ENCODE measurements around the gene UNC13C. TPM values are rescaled to one million over a fixed set of nuclear protein-coding genes. Genes with fewer than 3 reads are reported as not detected.
A peak's percentile ranks its signal among the peaks of the same experiment; 100 is the strongest.

Gene UNC13C
- total and polyA plus RNA-seq, 9 donors = 2.0 to 5.7 (median 3.5) TPM

GRCh38 chr15:54322341-54322740 is 344.1 kb downstream of the UNC13C start:
- H3K9me3 ChIP-seq (replicated peaks; ENCODE audit: control insufficient read depth, low read depth, low read length) = no peaks in the 10 kb centered on the region
- H3K4me3 ChIP-seq (ENCODE audit: low read length) = no peak overlapping the region
- no CpG with 5 or more reads among the region's 1 CpG for WGBS (ENCODE audit: insufficient coverage)
- no peaks in the 10 kb centered on the region for H3K27me3 ChIP-seq (ENCODE audit: control insufficient read depth, insufficient read depth, low read length)
- no peaks in the 10 kb centered on the region for H3K4me1 ChIP-seq (ENCODE audit: control insufficient read depth, insufficient read depth, low read length)
- DNase-seq = no peak
- H3K27ac ChIP-seq (ENCODE audit: low read length) = no peak overlapping the region
- H3K36me3 ChIP-seq (ENCODE audit: control insufficient read depth, insufficient read depth, low read length) = no peaks in the 10 kb centered on the region

- Histone ChIP-seq H3K36me3 (ENCODE audit: control insufficient read depth, insufficient read depth, low read length) (no peaks in the 10 kb centered on the region), H3K4me1 (ENCODE audit: control insufficient read depth, insufficient read depth, low read length) (no peaks in the 10 kb centered on the region), H3K4me3 (ENCODE audit: low read length) (no peak overlapping the region), H3K27ac (ENCODE audit: low read length) (no peak overlapping the region), H3K9me3 (replicated peaks; ENCODE audit: control insufficient read depth, low read depth, low read length) (no peaks in the 10 kb centered on the region), H3K27me3 (ENCODE audit: control insufficient read depth, insufficient read depth, low read length) (no peaks in the 10 kb centered on the region)
- no peak for DNase-seq
- WGBS (ENCODE audit: insufficient coverage) = no CpG with 5 or more reads among the region's 2 CpGs
Measured at GRCh38 chr15:54345301-54345700, 367.1 kb downstream of the UNC13C start.

GRCh38 chr15:54345827-54346226 is 367.6 kb downstream of the UNC13C start:
- H3K4me1 ChIP-seq (ENCODE audit: control insufficient read depth, insufficient read depth, low read length) = no peaks in the 10 kb centered on the region
- H3K36me3 ChIP-seq (ENCODE audit: control insufficient read depth, insufficient read depth, low read length) = no peaks in the 10 kb centered on the region
- no peaks in the 10 kb centered on the region for H3K27me3 ChIP-seq (ENCODE audit: control insufficient read depth, insufficient read depth, low read length)
- no peaks in the 10 kb centered on the region for H3K9me3 ChIP-seq (replicated peaks; ENCODE audit: control insufficient read depth, low read depth, low read length)
- no peak overlapping the region for H3K27ac ChIP-seq (ENCODE audit: low read length)
- DNase-seq = no peak
- WGBS (ENCODE audit: insufficient coverage) = 88% methylated on average over 3 of the region's 7 CpGs
- no peak overlapping the region for H3K4me3 ChIP-seq (ENCODE audit: low read length)

GRCh38 chr15:54347082-54347827 is 369.0 kb downstream of the UNC13C start:
- no peaks in the 10 kb centered on the region for H3K9me3 ChIP-seq (replicated peaks; ENCODE audit: control insufficient read depth, low read depth, low read length)
- no peaks in the 10 kb centered on the region for H3K27me3 ChIP-seq (ENCODE audit: control insufficient read depth, insufficient read depth, low read length)
- H3K27ac ChIP-seq (ENCODE audit: low read length) = no peak overlapping the region
- H3K4me1 ChIP-seq (ENCODE audit: control insufficient read depth, insufficient read depth, low read length) = no peaks in the 10 kb centered on the region
- H3K4me3 ChIP-seq (ENCODE audit: low read length) = no peak overlapping the region
- DNase-seq = no peak
- WGBS (ENCODE audit: insufficient coverage) = no CpG with 5 or more reads among the region's 3 CpGs
- no peaks in the 10 kb centered on the region for H3K36me3 ChIP-seq (ENCODE audit: control insufficient read depth, insufficient read depth, low read length)

GRCh38 chr15:54353726-54354125 is 375.5 kb downstream of the UNC13C start:
- peaks cover 2% of the 10 kb centered on the region for H3K9me3 ChIP-seq (replicated peaks; ENCODE audit: control insufficient read depth, low read depth, low read length)
- no CpG with 5 or more reads among the region's 2 CpGs for WGBS (ENCODE audit: insufficient coverage)
- H3K27ac ChIP-seq (ENCODE audit: low read length) = no peak overlapping the region
- no peak overlapping the region for H3K4me3 ChIP-seq (ENCODE audit: low read length)
- no peaks in the 10 kb centered on the region for H3K36me3 ChIP-seq (ENCODE audit: control insufficient read depth, insufficient read depth, low read length)
- no peaks in the 10 kb centered on the region for H3K27me3 ChIP-seq (ENCODE audit: control insufficient read depth, insufficient read depth, low read length)
- DNase-seq = no peak
- H3K4me1 ChIP-seq (ENCODE audit: control insufficient read depth, insufficient read depth, low read length) = no peaks in the 10 kb centered on the region

GRCh38 chr15:54354341-54354740 is 376.1 kb downstream of the UNC13C start:
- DNase-seq = no peak
- no peaks in the 10 kb centered on the region for H3K27me3 ChIP-seq (ENCODE audit: control insufficient read depth, insufficient read depth, low read length)
- no peaks in the 10 kb centered on the region for H3K4me1 ChIP-seq (ENCODE audit: control insufficient read depth, insufficient read depth, low read length)
- no peaks in the 10 kb centered on the region for H3K36me3 ChIP-seq (ENCODE audit: control insufficient read depth, insufficient read depth, low read length)
- H3K9me3 ChIP-seq (replicated peaks; ENCODE audit: control insufficient read depth, low read depth, low read length) = peaks cover 2% of the 10 kb centered on the region
- H3K4me3 ChIP-seq (ENCODE audit: low read length) = no peak overlapping the region
- no peak overlapping the region for H3K27ac ChIP-seq (ENCODE audit: low read length)
- WGBS (ENCODE audit: insufficient coverage) = no CpG with 5 or more reads among the region's 1 CpG

GRCh38 chr15:54364961-54365360 is 386.7 kb downstream of the UNC13C start:
- peak; percentile 63 for DNase-seq
- WGBS (ENCODE audit: insufficient coverage) = 100% methylated on average over 1 of the region's 3 CpGs

GRCh38 chr15:54373332-54373731 is 395.1 kb downstream of the UNC13C start:
- 57% methylated on average over 1 of the region's 2 CpGs for WGBS (ENCODE audit: insufficient coverage)
- Histone ChIP-seq H3K27ac (ENCODE audit: low read length) (no peak overlapping the region), H3K36me3 (ENCODE audit: control insufficient read depth, insufficient read depth, low read length) (no peaks in the 10 kb centered on the region), H3K4me3 (ENCODE audit: low read length) (no peak overlapping the region), H3K9me3 (replicated peaks; ENCODE audit: control insufficient read depth, low read depth, low read length) (peaks cover 11% of the 10 kb centered on the region), H3K27me3 (ENCODE audit: control insufficient read depth, insufficient read depth, low read length) (no peaks in the 10 kb centered on the region), H3K4me1 (ENCODE audit: control insufficient read depth, insufficient read depth, low read length) (no peaks in the 10 kb centered on the region)
- DNase-seq = no peak

More at GRCh38 chr15:54364961-54365360, 386.7 kb downstream of the UNC13C start:
- H3K9me3 ChIP-seq (replicated peaks; ENCODE audit: control insufficient read depth, low read depth, low read length) = peaks cover 8% of the 10 kb centered on the region
- H3K36me3 ChIP-seq (ENCODE audit: control insufficient read depth, insufficient read depth, low read length) = no peaks in the 10 kb centered on the region
- no peaks in the 10 kb centered on the region for H3K27me3 ChIP-seq (ENCODE audit: control insufficient read depth, insufficient read depth, low read length)
- H3K4me1 ChIP-seq (ENCODE audit: control insufficient read depth, insufficient read depth, low read length) = no peaks in the 10 kb centered on the region
- H3K4me3 ChIP-seq (ENCODE audit: low read length) = no peak overlapping the region
- H3K27ac ChIP-seq (ENCODE audit: low read length) = no peak overlapping the region

- no peak overlapping the region for H3K4me3 ChIP-seq (ENCODE audit: low read length)
- DNase-seq = peak; percentile 18
- no peaks in the 10 kb centered on the region for H3K36me3 ChIP-seq (ENCODE audit: control insufficient read depth, insufficient read depth, low read length)
- H3K4me1 ChIP-seq (ENCODE audit: control insufficient read depth, insufficient read depth, low read length) = no peaks in the 10 kb centered on the region
- peaks cover 11% of the 10 kb centered on the region for H3K9me3 ChIP-seq (replicated peaks; ENCODE audit: control insufficient read depth, low read depth, low read length)
- no peaks in the 10 kb centered on the region for H3K27me3 ChIP-seq (ENCODE audit: control insufficient read depth, insufficient read depth, low read length)
- no peak overlapping the region for H3K27ac ChIP-seq (ENCODE audit: low read length)
- WGBS (ENCODE audit: insufficient coverage) = 62% methylated on average over 4 of the region's 5 CpGs
Measured at GRCh38 chr15:54374184-54374952, 396.1 kb downstream of the UNC13C start.

- H3K27me3 ChIP-seq (ENCODE audit: control insufficient read depth, insufficient read depth, low read length) = no peaks in the 10 kb centered on the region
- no peak overlapping the region for H3K27ac ChIP-seq (ENCODE audit: low read length)
- H3K4me1 ChIP-seq (ENCODE audit: control insufficient read depth, insufficient read depth, low read length) = no peaks in the 10 kb centered on the region
- no peaks in the 10 kb centered on the region for H3K9me3 ChIP-seq (replicated peaks; ENCODE audit: control insufficient read depth, low read depth, low read length)
- DNase-seq = no peak
- H3K4me3 ChIP-seq (ENCODE audit: low read length) = no peak overlapping the region
- WGBS (ENCODE audit: insufficient coverage) = 40% methylated on average over 1 of the region's 1 CpG
- H3K36me3 ChIP-seq (ENCODE audit: control insufficient read depth, insufficient read depth, low read length) = no peaks in the 10 kb centered on the region
Measured at GRCh38 chr15:54387799-54388198, 409.6 kb downstream of the UNC13C start.

Measured in muscle of leg (tissue), 11 donors.